ENCODE data around the gene HOATZ. TPM values are rescaled to one million over a fixed set of nuclear protein-coding genes. Genes with fewer than 3 reads are reported as not detected.
A peak's percentile ranks its signal among the peaks of the same experiment; 100 is the strongest.

Gene HOATZ
- total RNA-seq, 6 experiments from 2014 or later, result not detected

GRCh38 chr11:111539426-111540113, 25.0 kb downstream of the HOATZ start:
- DNase-seq, result no peak
- peak overlapping the region; percentile 95 for H3K4me3 Mint-ChIP-seq
- peak overlapping the region; percentile 38; the same call in 1 of the 2 replicates for H3K27ac Mint-ChIP-seq

GRCh38 chr11:111540114-111540936, 25.7 kb downstream of the HOATZ start, which contains the start of gene LAYN:
Gene LAYN (plus strand): TSS chr11:111540720. CDS start chr11:111540844, 124 bp downstream.
- Mint-ChIP-seq H3K36me3 (ENCODE audit: low read depth) (peaks cover 44% of the 10 kb centered on the region), H3K4me3 (peak within 1 kb of the TSS; percentile 95), H3K27ac (peak within 1 kb of the TSS; percentile 93), H3K4me1 (ENCODE audit: low read depth) (peaks cover 56% of the 10 kb centered on the region), H3K27me3 (ENCODE audit: insufficient read depth) (no peaks in the 10 kb centered on the region; the same call in 1 of the 2 replicates), H3K9me3 (no peaks in the 10 kb centered on the region)
- TF ChIP-seq CTCF (IDR thresholded peaks at IDR 0.05), result no peak; the same call in 1 of the 2 replicates
- DNase-seq, result no peak

More at GRCh38 chr11:111539426-111540113, 25.0 kb downstream of the HOATZ start:
- no peaks in the 10 kb centered on the region; the same call in 1 of the 2 replicates for H3K27me3 Mint-ChIP-seq (ENCODE audit: insufficient read depth)
- no peaks in the 10 kb centered on the region for H3K9me3 Mint-ChIP-seq
- peaks cover 64% of the 10 kb centered on the region for H3K4me1 Mint-ChIP-seq (ENCODE audit: low read depth)
- peaks cover 36% of the 10 kb centered on the region for H3K36me3 Mint-ChIP-seq (ENCODE audit: low read depth)
- TF ChIP-seq CTCF (IDR thresholded peaks at IDR 0.05), result no peak

GRCh38 chr11:111540937-111541253, 26.3 kb downstream of the HOATZ start:
- peak overlapping the region; percentile 93 for H3K27ac Mint-ChIP-seq
- H3K9me3 Mint-ChIP-seq, result no peaks in the 10 kb centered on the region
- peaks cover 52% of the 10 kb centered on the region for H3K4me1 Mint-ChIP-seq (ENCODE audit: low read depth)
- DNase-seq, result no peak
- H3K27me3 Mint-ChIP-seq (ENCODE audit: insufficient read depth), result no peaks in the 10 kb centered on the region; the same call in 1 of the 2 replicates
- H3K4me3 Mint-ChIP-seq, result peak overlapping the region; percentile 95
- H3K36me3 Mint-ChIP-seq (ENCODE audit: low read depth), result peaks cover 49% of the 10 kb centered on the region
- no peak for TF ChIP-seq CTCF (IDR thresholded peaks at IDR 0.05)

GRCh38 chr11:111541254-111542061, 26.9 kb downstream of the HOATZ start:
- Mint-ChIP-seq H3K36me3 (ENCODE audit: low read depth) (peaks cover 55% of the 10 kb centered on the region), H3K9me3 (no peaks in the 10 kb centered on the region), H3K4me1 (ENCODE audit: low read depth) (peaks cover 52% of the 10 kb centered on the region), H3K27ac (peak overlapping the region; percentile 93), H3K4me3 (peak overlapping the region; percentile 95), H3K27me3 (ENCODE audit: insufficient read depth) (no peaks in the 10 kb centered on the region; the same call in 1 of the 2 replicates)
- peak; percentile 13 for DNase-seq
- no peak for TF ChIP-seq CTCF (IDR thresholded peaks at IDR 0.05)

GRCh38 chr11:111542606-111543275, 28.2 kb downstream of the HOATZ start:
- H3K27ac Mint-ChIP-seq, result peak overlapping the region; percentile 54; the same call in 1 of the 2 replicates
- no peak for DNase-seq
- H3K4me1 Mint-ChIP-seq (ENCODE audit: low read depth), result peaks cover 52% of the 10 kb centered on the region

More at GRCh38 chr11:111542606-111543275, 28.2 kb downstream of the HOATZ start:
- H3K36me3 Mint-ChIP-seq (ENCODE audit: low read depth), result peaks cover 68% of the 10 kb centered on the region
- TF ChIP-seq CTCF (IDR thresholded peaks at IDR 0.05), result no peak
- H3K4me3 Mint-ChIP-seq, result peak overlapping the region; percentile 95
- H3K27me3 Mint-ChIP-seq (ENCODE audit: insufficient read depth), result no peaks in the 10 kb centered on the region; the same call in 1 of the 2 replicates
- no peaks in the 10 kb centered on the region for H3K9me3 Mint-ChIP-seq

Measured in HFFc6 (cell line).